GM20431 (cell line): ENCODE measurements around the gene CARD11.

Experiments
- in situ Hi-C: fragments of 300-500 bp; cut with MseI, MboI; formaldehyde crosslinking; loops from one replicate; pipeline ENCODE4 v1.15.0; 2020; ENCODE audit warnings: low sequenced_read_pairs; ENCODE audit not compliant: unreplicated experiment

Gene CARD11

DNA sequence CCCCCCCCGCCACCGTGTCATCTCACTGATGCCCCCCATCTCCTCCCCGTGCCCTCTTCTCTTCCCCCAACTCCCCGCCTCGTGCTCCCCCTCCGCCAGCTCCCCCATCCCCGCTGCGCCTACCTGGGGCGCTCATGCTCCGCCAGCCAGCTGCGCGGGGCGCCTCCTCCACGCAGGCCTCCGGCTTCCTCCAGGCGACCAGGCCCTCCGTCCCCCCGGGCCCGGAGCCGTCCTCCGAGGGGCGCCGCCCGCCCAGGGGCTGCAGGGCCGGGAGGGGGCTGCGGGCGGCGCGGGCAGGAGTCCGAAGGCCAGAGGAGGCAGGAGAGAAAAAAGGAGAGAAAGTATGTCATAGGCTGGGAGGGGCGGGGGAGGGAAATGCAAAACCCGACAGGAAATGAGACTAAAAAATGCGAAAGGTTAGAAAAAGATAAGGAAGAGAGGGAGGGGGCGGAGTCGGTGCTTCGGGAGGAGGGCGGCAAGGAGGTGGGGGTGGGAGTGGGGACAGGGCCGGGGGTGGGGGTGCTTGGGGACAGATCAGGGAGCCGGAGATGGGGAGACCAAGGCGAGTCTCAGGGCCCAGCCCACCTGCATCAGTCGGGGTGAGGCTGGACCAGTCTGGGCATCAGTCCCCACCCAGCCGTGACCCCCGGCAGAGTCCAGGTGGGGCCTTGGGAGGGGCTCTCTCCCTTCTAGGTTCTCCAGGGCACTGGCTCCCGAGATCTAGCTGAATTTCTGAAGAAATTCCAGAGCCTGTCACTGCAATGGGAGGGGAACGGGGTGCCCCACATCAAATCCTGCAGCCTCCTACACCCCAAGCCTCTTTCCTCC lies at the start of gene CARD11:
Gene CARD11 (minus strand): TSS at position 324 of the 828 bp plus-strand sequence. CDS start 85,361 bp downstream, outside the sequence.
- in situ Hi-C loops = no loop called here

DNA sequence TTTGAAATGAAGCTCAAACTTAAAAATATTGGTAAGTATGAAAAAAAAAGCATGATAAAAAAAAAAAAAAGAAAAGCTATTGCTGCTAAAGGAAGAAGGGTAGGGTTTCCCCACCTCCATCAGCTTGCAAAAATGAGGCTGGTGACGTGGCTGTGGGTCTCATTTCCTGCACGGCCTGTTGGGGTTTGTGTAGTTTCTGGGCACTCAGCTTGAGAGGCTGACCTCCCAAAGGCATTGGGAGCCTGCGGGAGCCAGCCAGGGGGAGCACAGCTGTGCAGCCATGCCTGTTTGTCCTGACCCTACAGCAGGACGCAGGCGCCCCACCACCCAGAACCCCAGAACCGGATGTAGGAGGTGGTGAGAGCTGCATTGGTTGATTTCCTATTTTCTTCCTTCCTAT lies 48.8 kb upstream of the CARD11 start:
- in situ Hi-C loops = no loop called here

DNA sequence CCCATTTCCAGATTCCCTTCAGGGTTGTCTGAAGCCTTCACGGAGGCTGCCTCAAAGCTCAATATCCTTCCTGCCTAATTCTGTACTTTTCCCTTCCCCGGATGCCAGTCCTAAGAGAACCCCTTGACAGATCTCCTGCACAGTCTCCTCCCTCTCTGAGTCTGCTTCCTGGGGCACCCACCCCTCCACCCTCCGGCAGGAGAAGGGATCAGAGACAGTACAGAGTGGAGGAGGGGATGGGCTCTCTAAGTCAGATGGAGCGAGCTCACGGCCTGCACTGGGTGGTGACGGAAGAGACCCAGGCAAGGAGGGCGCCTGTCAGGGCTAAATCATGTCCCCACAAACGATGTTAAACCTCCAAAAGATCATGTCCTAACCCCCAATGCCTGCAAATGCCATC lies 48.0 kb upstream of the CARD11 start:
- in situ Hi-C loops = no loop called here

- in situ Hi-C loops = no loop called here
Observed at GRCh38 chr7:3089493-3089892, 45.8 kb upstream of the CARD11 start.

- in situ Hi-C loops = no loop called here
Observed at GRCh38 chr7:3087243-3087755, 43.6 kb upstream of the CARD11 start.

GRCh38 chr7:3083350-3083749 lies 39.7 kb upstream of the CARD11 start:
- in situ Hi-C loops = no loop called here

DNA sequence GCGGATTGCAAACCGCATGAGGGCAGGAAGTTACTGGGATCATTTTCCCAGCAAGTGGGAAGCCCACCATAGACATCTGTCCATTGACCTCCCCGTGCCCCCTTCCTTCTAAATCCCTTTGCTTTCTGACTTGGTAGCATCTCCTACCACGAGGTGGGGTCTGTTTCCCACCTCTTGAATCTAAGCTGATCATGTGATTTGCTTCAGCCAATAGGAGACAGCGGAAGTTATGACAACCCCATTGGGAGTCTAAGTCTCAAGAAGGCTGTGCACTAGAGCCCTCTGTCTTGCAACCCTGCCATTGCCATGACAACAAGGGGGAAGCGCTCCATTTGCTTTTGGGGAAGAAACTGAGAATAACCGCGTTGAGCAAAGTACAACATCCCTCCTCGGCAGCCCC lies 39.2 kb upstream of the CARD11 start:
- in situ Hi-C loops = no loop called here

- in situ Hi-C loops = no loop called here
Observed at GRCh38 chr7:3082386-3082785, 38.7 kb upstream of the CARD11 start.

GRCh38 chr7:3080106-3080505 lies 36.4 kb upstream of the CARD11 start:
- in situ Hi-C loops = no loop called here

DNA sequence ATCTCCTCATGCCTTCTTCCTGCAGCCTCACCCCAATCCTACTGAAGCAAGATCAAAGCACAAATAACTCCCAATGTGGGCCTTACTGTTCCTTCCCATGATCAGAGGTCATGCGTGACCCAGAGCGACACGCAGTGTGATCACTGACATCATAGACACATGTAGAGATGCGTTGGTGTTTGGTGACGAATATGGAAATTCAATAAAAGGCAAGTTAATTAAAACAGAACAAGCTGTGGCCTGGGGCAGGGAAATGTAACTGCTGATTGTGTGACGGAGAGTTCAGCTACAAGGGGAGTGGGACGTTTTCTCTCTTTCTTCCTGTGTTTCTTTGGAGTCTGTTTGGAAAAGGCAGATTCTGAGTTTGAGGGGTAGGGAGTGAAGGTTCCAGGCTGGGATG lies 34.8 kb upstream of the CARD11 start:
- in situ Hi-C loops = no loop called here

- in situ Hi-C loops = no loop called here
Observed at GRCh38 chr7:3076700-3077099, 33.0 kb upstream of the CARD11 start.

DNA sequence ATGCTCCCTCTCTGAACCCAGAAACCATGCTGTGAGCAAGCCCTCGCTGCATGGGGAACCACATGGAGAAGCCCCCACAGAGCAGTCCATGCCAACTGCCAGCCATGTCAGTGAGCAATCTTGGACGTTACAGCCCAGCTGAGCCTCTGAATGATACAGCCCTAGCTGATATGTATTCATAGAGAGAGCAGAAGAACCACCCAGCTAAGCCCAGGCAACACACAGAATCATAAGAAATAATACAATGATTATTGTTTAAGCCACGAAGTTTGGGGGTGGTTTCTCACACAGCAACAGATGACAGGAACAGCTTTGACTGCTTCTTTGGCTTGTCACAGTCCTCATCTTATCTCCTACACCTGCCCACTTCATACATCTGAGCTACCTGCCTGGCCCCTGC lies 32.5 kb upstream of the CARD11 start:
- in situ Hi-C loops = no loop called here

- in situ Hi-C loops = no loop called here
Observed at GRCh38 chr7:3075441-3075840, 31.8 kb upstream of the CARD11 start.

GRCh38 chr7:3074459-3074821 lies 30.8 kb upstream of the CARD11 start:
- in situ Hi-C loops = no loop called here

- in situ Hi-C loops = no loop called here
Observed at GRCh38 chr7:3073763-3074458, 30.2 kb upstream of the CARD11 start.

- in situ Hi-C loops = no loop called here
Observed at GRCh38 chr7:3070908-3071307, 27.2 kb upstream of the CARD11 start.

DNA sequence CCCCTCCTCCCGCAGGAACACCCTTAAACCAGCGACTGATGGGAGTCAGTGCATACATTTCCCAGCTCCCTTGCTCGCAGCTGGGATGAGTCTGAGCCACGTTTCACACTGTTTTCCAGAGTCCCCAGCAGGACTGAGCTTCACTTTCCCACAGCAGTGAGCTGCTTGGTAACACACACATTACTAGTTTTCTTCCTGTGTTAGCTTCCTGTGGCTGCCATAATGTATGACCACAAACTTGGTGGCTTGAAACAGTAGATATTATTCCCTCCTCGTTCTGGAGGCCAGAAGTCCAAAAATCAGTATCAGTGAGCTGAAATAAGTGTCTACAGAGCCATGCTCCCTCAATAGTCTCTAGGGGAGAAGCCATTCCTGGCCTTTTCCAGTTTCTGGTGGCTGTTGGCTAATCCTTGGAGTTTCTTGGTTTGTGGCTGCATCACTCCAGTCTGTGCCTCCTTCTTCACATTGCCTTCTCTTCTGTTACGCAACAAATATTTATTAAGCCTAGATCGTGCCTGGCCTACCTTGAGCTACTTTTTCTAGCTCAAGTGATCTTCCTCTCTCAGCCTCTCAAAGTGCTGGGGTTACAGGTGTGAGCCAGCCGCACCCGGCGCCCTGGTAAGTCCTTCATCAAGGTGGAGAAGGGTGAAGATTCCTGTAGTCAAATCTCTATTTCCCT lies 26.2 kb upstream of the CARD11 start:
- in situ Hi-C loops = no loop called here

DNA sequence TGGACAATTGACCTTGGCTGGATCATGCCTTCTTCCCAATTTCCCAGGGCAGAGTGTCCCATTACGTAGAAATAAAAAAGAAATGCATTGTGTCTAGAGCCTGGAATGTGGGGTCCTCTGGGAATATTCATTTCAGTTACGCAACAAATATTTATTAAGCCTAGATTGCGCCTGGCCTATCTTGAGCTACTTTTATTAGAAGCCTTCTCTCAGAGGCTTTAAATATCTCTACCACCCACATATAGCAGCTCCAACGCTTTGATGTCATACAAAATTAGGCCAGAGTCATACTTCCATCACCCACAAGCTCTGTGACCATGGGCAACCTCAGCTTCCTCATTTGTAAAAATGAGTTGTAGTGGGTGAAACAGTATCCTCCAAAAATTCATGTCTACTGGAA lies 24.9 kb upstream of the CARD11 start:
- in situ Hi-C loops = no loop called here

- in situ Hi-C loops = no loop called here
Observed at GRCh38 chr7:3067606-3068380, 24.1 kb upstream of the CARD11 start.

- in situ Hi-C loops = no loop called here
Observed at GRCh38 chr7:3067193-3067592, 23.5 kb upstream of the CARD11 start.
